ENCODE measurements around the gene SLC38A5. TPM values are rescaled to one million over a fixed set of nuclear protein-coding genes. Genes with fewer than 3 reads are reported as not detected.

The SLC38A5 gene
- polyA plus RNA-seq, 1 of the 3 experiments (the other 2 are of a cell fraction) = 0.33 TPM

GRCh38 chrX:48513670-48514069 is 43.6 kb upstream of the SLC38A5 start (continued):
- no peak for TF ChIP-seq USF1 (IDR thresholded peaks at IDR 0.05; ENCODE audit: borderline replicate concordance, low read depth)

DNA sequence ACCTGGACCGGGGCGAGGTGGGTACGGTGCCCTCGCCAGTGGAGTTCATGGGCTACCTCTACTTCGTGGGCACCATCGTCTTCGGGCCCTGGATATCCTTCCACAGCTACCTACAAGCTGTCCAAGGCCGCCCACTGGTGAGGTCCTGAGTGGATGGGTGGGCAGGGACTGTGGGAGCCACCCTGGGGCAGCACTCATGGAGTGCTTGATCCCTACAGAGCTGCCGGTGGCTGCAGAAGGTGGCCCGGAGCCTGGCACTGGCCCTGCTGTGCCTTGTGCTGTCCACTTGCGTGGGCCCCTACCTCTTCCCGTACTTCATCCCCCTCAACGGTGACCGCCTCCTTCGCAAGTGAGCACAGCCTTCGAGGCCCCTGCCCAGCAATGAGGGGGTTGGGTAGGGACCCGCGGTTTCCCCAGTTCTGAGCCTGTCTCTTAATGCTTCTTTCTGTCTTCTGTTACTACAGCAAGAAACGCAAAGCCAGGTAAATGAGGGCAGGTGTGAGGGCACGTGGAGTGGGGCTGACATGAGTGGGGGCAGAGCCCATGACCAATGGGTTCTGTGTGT is 42.4 kb upstream of the SLC38A5 start:
- POLR2A ChIA-PET = no interaction called here
- no peak for TF ChIP-seq RCOR1 (IDR thresholded peaks at IDR 0.05; ENCODE audit: low read length)
- no peak for TF ChIP-seq YY1 (IDR thresholded peaks at IDR 0.05; ENCODE audit: low read depth)
- TF ChIP-seq RXRA (IDR thresholded peaks at IDR 0.05; ENCODE audit: borderline replicate concordance, low read depth) = no peak
- TF ChIP-seq RFX5 (IDR thresholded peaks at IDR 0.05; ENCODE audit: low read length) = no peak
- TF ChIP-seq, protein P1, sequence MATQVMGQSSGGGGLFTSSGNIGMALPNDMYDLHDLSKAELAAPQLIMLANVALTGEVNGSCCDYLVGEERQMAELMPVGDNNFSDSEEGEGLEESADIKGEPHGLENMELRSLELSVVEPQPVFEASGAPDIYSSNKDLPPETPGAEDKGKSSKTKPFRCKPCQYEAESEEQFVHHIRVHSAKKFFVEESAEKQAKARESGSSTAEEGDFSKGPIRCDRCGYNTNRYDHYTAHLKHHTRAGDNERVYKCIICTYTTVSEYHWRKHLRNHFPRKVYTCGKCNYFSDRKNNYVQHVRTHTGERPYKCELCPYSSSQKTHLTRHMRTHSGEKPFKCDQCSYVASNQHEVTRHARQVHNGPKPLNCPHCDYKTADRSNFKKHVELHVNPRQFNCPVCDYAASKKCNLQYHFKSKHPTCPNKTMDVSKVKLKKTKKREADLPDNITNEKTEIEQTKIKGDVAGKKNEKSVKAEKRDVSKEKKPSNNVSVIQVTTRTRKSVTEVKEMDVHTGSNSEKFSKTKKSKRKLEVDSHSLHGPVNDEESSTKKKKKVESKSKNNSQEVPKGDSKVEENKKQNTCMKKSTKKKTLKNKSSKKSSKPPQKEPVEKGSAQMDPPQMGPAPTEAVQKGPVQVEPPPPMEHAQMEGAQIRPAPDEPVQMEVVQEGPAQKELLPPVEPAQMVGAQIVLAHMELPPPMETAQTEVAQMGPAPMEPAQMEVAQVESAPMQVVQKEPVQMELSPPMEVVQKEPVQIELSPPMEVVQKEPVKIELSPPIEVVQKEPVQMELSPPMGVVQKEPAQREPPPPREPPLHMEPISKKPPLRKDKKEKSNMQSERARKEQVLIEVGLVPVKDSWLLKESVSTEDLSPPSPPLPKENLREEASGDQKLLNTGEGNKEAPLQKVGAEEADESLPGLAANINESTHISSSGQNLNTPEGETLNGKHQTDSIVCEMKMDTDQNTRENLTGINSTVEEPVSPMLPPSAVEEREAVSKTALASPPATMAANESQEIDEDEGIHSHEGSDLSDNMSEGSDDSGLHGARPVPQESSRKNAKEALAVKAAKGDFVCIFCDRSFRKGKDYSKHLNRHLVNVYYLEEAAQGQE (IDR thresholded peaks at IDR 0.05; ENCODE audit: low read depth, low read length) = no peak
- TF ChIP-seq, protein P2, sequence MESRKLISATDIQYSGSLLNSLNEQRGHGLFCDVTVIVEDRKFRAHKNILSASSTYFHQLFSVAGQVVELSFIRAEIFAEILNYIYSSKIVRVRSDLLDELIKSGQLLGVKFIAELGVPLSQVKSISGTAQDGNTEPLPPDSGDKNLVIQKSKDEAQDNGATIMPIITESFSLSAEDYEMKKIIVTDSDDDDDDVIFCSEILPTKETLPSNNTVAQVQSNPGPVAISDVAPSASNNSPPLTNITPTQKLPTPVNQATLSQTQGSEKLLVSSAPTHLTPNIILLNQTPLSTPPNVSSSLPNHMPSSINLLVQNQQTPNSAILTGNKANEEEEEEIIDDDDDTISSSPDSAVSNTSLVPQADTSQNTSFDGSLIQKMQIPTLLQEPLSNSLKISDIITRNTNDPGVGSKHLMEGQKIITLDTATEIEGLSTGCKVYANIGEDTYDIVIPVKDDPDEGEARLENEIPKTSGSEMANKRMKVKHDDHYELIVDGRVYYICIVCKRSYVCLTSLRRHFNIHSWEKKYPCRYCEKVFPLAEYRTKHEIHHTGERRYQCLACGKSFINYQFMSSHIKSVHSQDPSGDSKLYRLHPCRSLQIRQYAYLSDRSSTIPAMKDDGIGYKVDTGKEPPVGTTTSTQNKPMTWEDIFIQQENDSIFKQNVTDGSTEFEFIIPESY (IDR thresholded peaks at IDR 0.05; ENCODE audit: borderline replicate concordance, low read depth) = no peak
- TF ChIP-seq, protein P3, sequence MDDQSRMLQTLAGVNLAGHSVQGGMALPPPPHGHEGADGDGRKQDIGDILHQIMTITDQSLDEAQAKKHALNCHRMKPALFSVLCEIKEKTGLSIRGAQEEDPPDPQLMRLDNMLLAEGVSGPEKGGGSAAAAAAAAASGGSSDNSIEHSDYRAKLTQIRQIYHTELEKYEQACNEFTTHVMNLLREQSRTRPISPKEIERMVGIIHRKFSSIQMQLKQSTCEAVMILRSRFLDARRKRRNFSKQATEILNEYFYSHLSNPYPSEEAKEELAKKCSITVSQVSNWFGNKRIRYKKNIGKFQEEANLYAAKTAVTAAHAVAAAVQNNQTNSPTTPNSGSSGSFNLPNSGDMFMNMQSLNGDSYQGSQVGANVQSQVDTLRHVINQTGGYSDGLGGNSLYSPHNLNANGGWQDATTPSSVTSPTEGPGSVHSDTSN (IDR thresholded peaks at IDR 0.05) = no peak
- TF ChIP-seq RAD21 (IDR thresholded peaks at IDR 0.05; ENCODE audit: low read length) = no peak
- no peak for TF ChIP-seq CTCF (IDR thresholded peaks at IDR 0.05)
- no peak for TF ChIP-seq MXI1 (IDR thresholded peaks at IDR 0.05; ENCODE audit: low read depth, low read length)
- TF ChIP-seq MAX (IDR thresholded peaks at IDR 0.05; ENCODE audit: low read depth) = no peak
- no peak for TF ChIP-seq POLR2AphosphoS5 (IDR thresholded peaks at IDR 0.05; ENCODE audit: low read depth, low read length)
- no peak for TF ChIP-seq SMC3 (IDR thresholded peaks at IDR 0.05; ENCODE audit: low read depth, low read length)

More for the DNA sequence above, 42.4 kb upstream of the SLC38A5 start:
- Histone ChIP-seq H3F3A (replicated peaks; ENCODE audit: insufficient read depth) (no peaks in the 10 kb centered on the region), H4K20me1 (ENCODE audit: insufficient read depth) (no peaks in the 10 kb centered on the region), H3K27me3 (ENCODE audit: insufficient read depth) (no peaks in the 10 kb centered on the region), H3K4me3 (ENCODE audit: low read depth in 2 of 2, low read length in 1 of 2) (no peak overlapping the region), H3K79me2 (ENCODE audit: insufficient read depth) (no peaks in the 10 kb centered on the region), H3K9ac (no peak overlapping the region), H3K27ac (ENCODE audit: low read depth in 2 of 2, low read length in 1 of 2) (no peak overlapping the region), H3K4me2 (no peak overlapping the region), H2AFZ (ENCODE audit: low read depth) (no peak overlapping the region), H3K9me2 (no peaks in the 10 kb centered on the region), H3K4me1 (ENCODE audit: control insufficient read depth in 1 of 2, insufficient read depth in 2 of 2, low read depth in 1 of 2, low read length in 1 of 2) (peaks cover 0 to 25% of the 10 kb centered on the region in 2 experiments; a peak in 1 of 4 replicates), H3K9me3 (no peaks in the 10 kb centered on the region), H3K36me3 (replicated peaks in 1 of 2; ENCODE audit: control insufficient read depth in 1 of 2, insufficient read depth in 2 of 2, low read length in 1 of 2) (no peaks in the 10 kb centered on the region)
- 55% methylated on average over 16 of the region's 20 CpGs for WGBS (ENCODE audit: low lambda C conversion rate)
- DNase-seq = no peak
- CTCF ChIA-PET = no interaction called here

Measured in SK-N-SH (cell line).